Ovary (tissue), 9 donors: Measurements from ENCODE around the gene LCE3B. TPM values are rescaled to one million over a fixed set of nuclear protein-coding genes. Genes with fewer than 3 reads are reported as not detected.

Experiments
- DNase-seq, 5 donors: peaks; one replicate each; pipeline ENCODE4 v3.0.0-alpha.2; 2019 to 2020
- H3K27ac ChIP-seq, 2 donors: fragments of 200-600 bp; one replicate each; pipeline versions ENCODE4 v1.5.1 to v1.8.0; 2019 to 2022
- H3K27me3 ChIP-seq: fragments of 200-600 bp; one replicate; pipeline ENCODE4 v1.8.0; 2022
- H3K36me3 ChIP-seq: fragments of 200-600 bp; sonication (generic); one replicate; pipeline ENCODE4 v1.5.1; 2019
- H3K4me1 ChIP-seq: one replicate; pipeline ENCODE4 v1.8.1; 2013; ENCODE audit warnings: mild to moderate bottlenecking, moderate library complexity; ENCODE audit not compliant: insufficient read depth
- H3K4me3 ChIP-seq: fragments of 200-600 bp; sonication (generic); one replicate; pipeline ENCODE4 v1.5.1; 2017
- H3K9me3 ChIP-seq, 2 donors: fragments of 200-600 bp in 1 of 2; sonication (generic) in 1 of 2; one replicate each; pipeline versions ENCODE4 v1.5.1 to v1.8.1; 2013 to 2019; ENCODE audit warnings: mild to moderate bottlenecking in 1 of 2, moderate library complexity in 1 of 2
- EP300 ChIP-seq: sonication (generic); formaldehyde crosslinking; IDR thresholded peaks from one replicate; pipeline ENCODE4 v1.6.1; 2017; ENCODE audit warnings: antibody characterized with exemption
- POLR2A ChIP-seq: fragments of 450-650 bp; IDR thresholded peaks from one replicate; pipeline ENCODE4 v1.6.1; 2017; ENCODE audit warnings: antibody characterized with exemption, mild to moderate bottlenecking, moderate library complexity
- WGBS, 3 donors: extraction: QIAGEN DNeasy Blood & Tissue Kit in 1 of 3; methylation state at CpG; one replicate each; pipeline versions ENCODE4 v1.1.5 to v1.1.7; 2013 to 2017; 5-methylcytosine and 5-hydroxymethylcytosine counted together
- intact Hi-C, 4 donors: fragments of 100-400 bp; cut with DNase I; formaldehyde crosslinking; loops; one replicate each; pipeline versions ENCODE4 v1.11.0 to v1.15.1; 2022 to 2023
- polyA plus RNA-seq, 2 donors: library from polyadenylated mRNA; stranded (reverse); fragments of 200-250 nt in 1 of 2; fragments of 350-450 nt in 1 of 2; fragmentation: Illumina TruSeq in 1 of 2; extraction: RNeasy Lipid Tissue Mini Kit (QIAGEN cat#74804) in 1 of 2; gene quantifications; one replicate each; pipeline ENCODE4 v1.2.3, GENCODE V29; 2013 to 2014
- total RNA-seq, 7 donors: library from RNA; depleted of rRNA in 2 of 7; stranded (reverse); fragments of >200 nt in 2 of 7; fragmentation: NEBNext Ultra II Directional in 3 of 7; extraction: Animal tissue kit (Norgen Biotek cat#: 25700) in 3 of 7; gene quantifications; one replicate each; pipeline versions ENCODE4 v1.1.0 to v1.2.4, GENCODE V29; 2016 to 2023
- TF ChIP-seq, protein P1 (sequence below), 3 donors: fragments of 450-650 bp in 2 of 3; fragments of 200-600 bp in 1 of 3; IDR thresholded peaks; one replicate each; pipeline versions ENCODE4 v1.5.1 to v1.8.0; 2016 to 2022; ENCODE audit warnings: antibody characterized with exemption in 3 of 3, mild to moderate bottlenecking in 1 of 3
- donor health status: DM: no; HTN: no; CAD: no; lungs with moderate emphysema.
- donor health status: DM: no; HTN: no; CAD: no.
- donor health status: Bipolar disorder and iron deficiency.
- donor health status: DM: yes; HTN: yes; CAD: no.
- donor health status: DM: no; HTN: no; CAD: no.
- donor health status: DM: yes; HTN: yes; CAD: no.

Gene LCE3B
- total and polyA plus RNA-seq, 9 donors: not detected

GRCh38 chr1:152623203-152623844, 9.7 kb downstream of the LCE3B start:
- Histone ChIP-seq H3K27ac (peak overlapping the region in 1 of 2 donors; percentile 61), H3K36me3 (no peaks in the 10 kb centered on the region), H3K4me3 (no peak overlapping the region), H3K27me3 (no peaks in the 10 kb centered on the region), H3K9me3 (no peaks in the 10 kb centered on the region), H3K4me1 (peaks cover 12% of the 10 kb centered on the region)
- WGBS, 3 donors: 29 to 36% (median 33%) methylated on average over 29 of the region's 29 CpGs
- peak in 3 of 5 donors; percentile 37 to 54 (median 41) for DNase-seq
- TF ChIP-seq, protein P1, sequence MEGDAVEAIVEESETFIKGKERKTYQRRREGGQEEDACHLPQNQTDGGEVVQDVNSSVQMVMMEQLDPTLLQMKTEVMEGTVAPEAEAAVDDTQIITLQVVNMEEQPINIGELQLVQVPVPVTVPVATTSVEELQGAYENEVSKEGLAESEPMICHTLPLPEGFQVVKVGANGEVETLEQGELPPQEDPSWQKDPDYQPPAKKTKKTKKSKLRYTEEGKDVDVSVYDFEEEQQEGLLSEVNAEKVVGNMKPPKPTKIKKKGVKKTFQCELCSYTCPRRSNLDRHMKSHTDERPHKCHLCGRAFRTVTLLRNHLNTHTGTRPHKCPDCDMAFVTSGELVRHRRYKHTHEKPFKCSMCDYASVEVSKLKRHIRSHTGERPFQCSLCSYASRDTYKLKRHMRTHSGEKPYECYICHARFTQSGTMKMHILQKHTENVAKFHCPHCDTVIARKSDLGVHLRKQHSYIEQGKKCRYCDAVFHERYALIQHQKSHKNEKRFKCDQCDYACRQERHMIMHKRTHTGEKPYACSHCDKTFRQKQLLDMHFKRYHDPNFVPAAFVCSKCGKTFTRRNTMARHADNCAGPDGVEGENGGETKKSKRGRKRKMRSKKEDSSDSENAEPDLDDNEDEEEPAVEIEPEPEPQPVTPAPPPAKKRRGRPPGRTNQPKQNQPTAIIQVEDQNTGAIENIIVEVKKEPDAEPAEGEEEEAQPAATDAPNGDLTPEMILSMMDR (IDR thresholded peaks at IDR 0.05): no peak
- TF ChIP-seq POLR2A (no peak), EP300 (no peak)
- intact Hi-C loops: no loop called here

- Histone ChIP-seq H3K9me3 (no peaks in the 10 kb centered on the region), H3K4me1 (peaks cover 12% of the 10 kb centered on the region), H3K27ac (no peak overlapping the region), H3K36me3 (no peaks in the 10 kb centered on the region), H3K4me3 (no peak overlapping the region), H3K27me3 (no peaks in the 10 kb centered on the region)
- intact Hi-C loops: no loop called here
- WGBS, 3 donors: 82 to 86% (median 83%) methylated on average over 1 of the region's 1 CpG
- no peak for DNase-seq
- TF ChIP-seq EP300: no peak
- TF ChIP-seq, protein P1 (IDR thresholded peaks at IDR 0.05): no peak
- TF ChIP-seq POLR2A: no peak
Measured at GRCh38 chr1:152626744-152627143, 13.1 kb downstream of the LCE3B start.

DNA sequence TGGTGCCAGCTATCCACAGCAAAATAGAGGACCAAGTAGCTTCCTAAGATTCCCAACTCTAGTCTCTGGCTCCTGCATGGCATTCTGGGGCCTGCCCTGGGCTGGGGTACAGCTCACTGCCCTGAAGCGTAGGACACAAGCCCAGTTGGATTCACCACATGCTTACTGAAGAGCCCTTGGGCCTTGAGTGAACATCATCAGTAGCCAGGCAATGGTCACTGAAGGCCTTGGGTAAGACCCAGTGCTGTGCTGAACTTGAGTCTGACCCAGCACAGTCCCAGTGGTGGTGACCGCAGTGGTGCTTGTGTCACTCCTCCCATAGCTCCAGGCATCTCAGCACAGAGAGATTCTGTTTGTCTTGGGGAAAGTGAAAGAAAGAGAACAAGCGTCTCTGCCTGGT, 17.0 kb downstream of the LCE3B start:
- H3K4me1 ChIP-seq: no peaks in the 10 kb centered on the region
- TF ChIP-seq EP300: no peak
- TF ChIP-seq, protein P1 (IDR thresholded peaks at IDR 0.05): no peak
- no peak for TF ChIP-seq POLR2A
- no peaks in the 10 kb centered on the region for H3K9me3 ChIP-seq
- no peak for DNase-seq
- H3K27me3 ChIP-seq: no peaks in the 10 kb centered on the region
- intact Hi-C loops: no loop called here
- no peaks in the 10 kb centered on the region for H3K36me3 ChIP-seq
- H3K4me3 ChIP-seq: no peak overlapping the region
- H3K27ac ChIP-seq: no peak overlapping the region
- WGBS, 3 donors: 88 to 93% (median 92%) methylated on average over 3 of the region's 3 CpGs

DNA sequence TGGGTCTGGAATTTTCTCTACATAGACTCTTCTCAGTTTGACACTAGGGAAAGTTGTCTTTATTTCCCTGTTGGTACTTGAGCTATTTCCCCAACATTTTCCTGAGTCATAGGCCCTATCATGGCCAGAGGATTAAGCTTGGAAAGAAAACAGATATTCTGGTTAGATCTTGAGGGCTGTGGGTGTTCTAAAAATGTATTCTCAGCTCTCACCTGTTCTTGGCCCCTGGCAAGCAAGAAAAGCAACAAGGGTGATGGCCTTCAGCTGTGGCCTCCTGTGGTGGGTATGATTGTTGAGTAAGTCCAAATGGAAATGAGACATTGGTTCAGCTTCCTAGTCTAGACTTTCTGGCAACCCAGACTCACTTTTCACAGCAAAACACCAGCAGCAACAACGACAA, 26.7 kb downstream of the LCE3B start:
- Histone ChIP-seq H3K36me3 (no peaks in the 10 kb centered on the region), H3K9me3 (no peaks in the 10 kb centered on the region), H3K4me3 (no peak overlapping the region), H3K4me1 (no peaks in the 10 kb centered on the region), H3K27me3 (no peaks in the 10 kb centered on the region), H3K27ac (no peak overlapping the region)
- intact Hi-C loops: no loop called here
- TF ChIP-seq POLR2A (no peak), EP300 (no peak)
- TF ChIP-seq, protein P1 (IDR thresholded peaks at IDR 0.05): no peak
- no peak for DNase-seq
- whole genome bisulfite sequencing, 3 donors: 38 to 76% (median 60%) methylated on average over 1 of the region's 1 CpG
